HCT116 (cell line): ENCODE measurements around the gene FSIP1.

Experiments used
- EGR1 ChIP-seq: IDR thresholded peaks from 2 replicates; pipeline ENCODE4 v1.6.1; 2012; ENCODE audit warnings: low read depth
- JUND ChIP-seq: IDR thresholded peaks from 2 replicates; pipeline ENCODE4 v1.6.1; 2012
- POLR2AphosphoS5 ChIP-seq: IDR thresholded peaks from 2 replicates; pipeline ENCODE4 v1.6.1; 2011; ENCODE audit warnings: mild to moderate bottlenecking, low read depth, low read length, moderate library complexity
- TF ChIP-seq, protein P1 (sequence below), 3 experiments: fragments of 200-600 bp in 1 of 3; sonication (generic) in 1 of 3; IDR thresholded peaks in 2 of 3; conservative IDR thresholded peaks in 1 of 3; 2 replicates each; pipeline ENCODE4 v1.5.1; 2012 to 2017; ENCODE audit warnings: low read depth in 2 of 3, low read length in 2 of 3, antibody characterized with exemption in 1 of 3, borderline replicate concordance in 1 of 3, control low read depth in 1 of 3, mild to moderate bottlenecking in 1 of 3, mixed read lengths in 1 of 3, mixed run types in 1 of 3, moderate library complexity in 1 of 3; ENCODE audit not compliant: insufficient read depth in 1 of 3

GRCh38 chr15:39720081-39720480, 62.6 kb downstream of the FSIP1 start:
- no peak for TF ChIP-seq JUND
- TF ChIP-seq POLR2AphosphoS5: no peak
- TF ChIP-seq EGR1: no peak
- TF ChIP-seq, protein P1, sequence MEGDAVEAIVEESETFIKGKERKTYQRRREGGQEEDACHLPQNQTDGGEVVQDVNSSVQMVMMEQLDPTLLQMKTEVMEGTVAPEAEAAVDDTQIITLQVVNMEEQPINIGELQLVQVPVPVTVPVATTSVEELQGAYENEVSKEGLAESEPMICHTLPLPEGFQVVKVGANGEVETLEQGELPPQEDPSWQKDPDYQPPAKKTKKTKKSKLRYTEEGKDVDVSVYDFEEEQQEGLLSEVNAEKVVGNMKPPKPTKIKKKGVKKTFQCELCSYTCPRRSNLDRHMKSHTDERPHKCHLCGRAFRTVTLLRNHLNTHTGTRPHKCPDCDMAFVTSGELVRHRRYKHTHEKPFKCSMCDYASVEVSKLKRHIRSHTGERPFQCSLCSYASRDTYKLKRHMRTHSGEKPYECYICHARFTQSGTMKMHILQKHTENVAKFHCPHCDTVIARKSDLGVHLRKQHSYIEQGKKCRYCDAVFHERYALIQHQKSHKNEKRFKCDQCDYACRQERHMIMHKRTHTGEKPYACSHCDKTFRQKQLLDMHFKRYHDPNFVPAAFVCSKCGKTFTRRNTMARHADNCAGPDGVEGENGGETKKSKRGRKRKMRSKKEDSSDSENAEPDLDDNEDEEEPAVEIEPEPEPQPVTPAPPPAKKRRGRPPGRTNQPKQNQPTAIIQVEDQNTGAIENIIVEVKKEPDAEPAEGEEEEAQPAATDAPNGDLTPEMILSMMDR (IDR thresholded peaks at IDR 0.05 in 2 of 3, conservative IDR thresholded peaks at IDR 0.05 in 1 of 3; ENCODE audit: borderline replicate concordance in 1 of 3, insufficient read depth in 1 of 3, low read depth in 2 of 3, low read length in 2 of 3): no peak
